Activated B cell treated with CpG ODN at 0.5 μM for 24 hours (primary cell): ENCODE data around the gene CACNG4. TPM values are rescaled to one million over a fixed set of nuclear protein-coding genes. Genes with fewer than 3 reads are reported as not detected.

Experiments
- ATAC-seq: fragments of 200-7000 bp; cut with Tn5 transposase; one replicate; pipeline ENCODE4 v1.10.0; 2021; ENCODE audit warnings: low read depth, mild to moderate bottlenecking, moderate library complexity
- CTCF ChIA-PET: fragments of 350-600 bp; sonication (Branson Sonifier 250); formaldehyde crosslinking; loops from one replicate; lab custom pipeline; 2021; ENCODE audit warnings: antibody characterized with exemption; lab: Charles Lee
- POLR2A ChIA-PET: fragments of 350-600 bp; sonication (Branson Sonifier 250); formaldehyde crosslinking; loops from one replicate; lab custom pipeline; 2021; ENCODE audit warnings: antibody characterized with exemption; lab: Charles Lee
- DNase-seq: peaks from one replicate; pipeline ENCODE4 v3.0.0; 2022
- H3K27ac Mint-ChIP-seq: one replicate; pipeline ENCODE4 v1.8.0; 2020; ENCODE audit warnings: mixed read lengths
- H3K27me3 Mint-ChIP-seq: one replicate; pipeline ENCODE4 v1.8.0; 2021; ENCODE audit warnings: mixed read lengths
- H3K36me3 Mint-ChIP-seq: one replicate; pipeline ENCODE4 v1.8.0; 2021; ENCODE audit warnings: low read depth, mixed read lengths
- H3K4me1 Mint-ChIP-seq: one replicate; pipeline ENCODE4 v1.8.0; 2021; ENCODE audit warnings: mixed read lengths
- H3K4me3 Mint-ChIP-seq: one replicate; pipeline ENCODE4 v1.8.0; 2020; ENCODE audit warnings: mild to moderate bottlenecking, mixed read lengths
- H3K9me3 Mint-ChIP-seq: one replicate; pipeline ENCODE4 v1.8.0; 2020; ENCODE audit warnings: mixed read lengths
- intact Hi-C: fragments of 100-400 bp; cut with micrococcal nuclease; formaldehyde crosslinking; loops from one replicate; pipeline ENCODE4 v1.15.1; 2024
- total RNA-seq: library from RNA; stranded (reverse); gene quantifications from 2 replicates; pipeline ENCODE4 v1.2.3, GENCODE V29; 2022
- TF ChIP-seq, protein P1 (sequence below): fragments of 200-600 bp; IDR thresholded peaks from one replicate; pipeline ENCODE4 v1.8.0; 2022; ENCODE audit warnings: antibody characterized with exemption, mild to moderate bottlenecking

CACNG4 gene
- total RNA-seq, 1 donor from 2014 or later, result not detected

DNA sequence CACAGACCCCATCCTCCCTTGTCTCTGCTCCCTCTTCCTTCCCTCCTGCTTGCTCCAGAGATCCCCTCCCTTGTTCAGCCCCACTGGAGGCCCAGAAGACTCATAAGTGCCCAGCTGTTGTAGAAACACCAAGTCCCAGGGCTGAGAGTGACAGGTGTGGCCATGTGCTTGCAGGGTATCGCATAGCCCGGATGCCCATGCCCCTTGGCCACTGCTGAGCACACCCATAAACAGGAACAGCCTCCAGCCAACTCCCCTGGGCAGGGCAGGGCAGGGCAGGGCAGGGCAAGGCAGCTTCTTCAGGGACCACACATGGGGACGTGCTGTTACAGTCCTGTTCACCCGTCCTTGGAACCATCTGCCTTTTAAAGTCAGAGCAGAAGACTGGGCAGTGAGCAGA, 81.9 kb downstream of the CACNG4 start:
- Mint-ChIP-seq H3K36me3 (peaks cover 5% of the 10 kb centered on the region), H3K4me1 (no peaks in the 10 kb centered on the region), H3K4me3 (no peak overlapping the region), H3K9me3 (peaks cover 23% of the 10 kb centered on the region), H3K27me3 (no peaks in the 10 kb centered on the region), H3K27ac (no peak overlapping the region)
- no peak for DNase-seq
- intact Hi-C loops, result no loop called here
- no peak for ATAC-seq
- POLR2A ChIA-PET, result no interaction called here
- TF ChIP-seq, protein P1, sequence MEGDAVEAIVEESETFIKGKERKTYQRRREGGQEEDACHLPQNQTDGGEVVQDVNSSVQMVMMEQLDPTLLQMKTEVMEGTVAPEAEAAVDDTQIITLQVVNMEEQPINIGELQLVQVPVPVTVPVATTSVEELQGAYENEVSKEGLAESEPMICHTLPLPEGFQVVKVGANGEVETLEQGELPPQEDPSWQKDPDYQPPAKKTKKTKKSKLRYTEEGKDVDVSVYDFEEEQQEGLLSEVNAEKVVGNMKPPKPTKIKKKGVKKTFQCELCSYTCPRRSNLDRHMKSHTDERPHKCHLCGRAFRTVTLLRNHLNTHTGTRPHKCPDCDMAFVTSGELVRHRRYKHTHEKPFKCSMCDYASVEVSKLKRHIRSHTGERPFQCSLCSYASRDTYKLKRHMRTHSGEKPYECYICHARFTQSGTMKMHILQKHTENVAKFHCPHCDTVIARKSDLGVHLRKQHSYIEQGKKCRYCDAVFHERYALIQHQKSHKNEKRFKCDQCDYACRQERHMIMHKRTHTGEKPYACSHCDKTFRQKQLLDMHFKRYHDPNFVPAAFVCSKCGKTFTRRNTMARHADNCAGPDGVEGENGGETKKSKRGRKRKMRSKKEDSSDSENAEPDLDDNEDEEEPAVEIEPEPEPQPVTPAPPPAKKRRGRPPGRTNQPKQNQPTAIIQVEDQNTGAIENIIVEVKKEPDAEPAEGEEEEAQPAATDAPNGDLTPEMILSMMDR, result no peak
- CTCF ChIA-PET, result no interaction called here

DNA sequence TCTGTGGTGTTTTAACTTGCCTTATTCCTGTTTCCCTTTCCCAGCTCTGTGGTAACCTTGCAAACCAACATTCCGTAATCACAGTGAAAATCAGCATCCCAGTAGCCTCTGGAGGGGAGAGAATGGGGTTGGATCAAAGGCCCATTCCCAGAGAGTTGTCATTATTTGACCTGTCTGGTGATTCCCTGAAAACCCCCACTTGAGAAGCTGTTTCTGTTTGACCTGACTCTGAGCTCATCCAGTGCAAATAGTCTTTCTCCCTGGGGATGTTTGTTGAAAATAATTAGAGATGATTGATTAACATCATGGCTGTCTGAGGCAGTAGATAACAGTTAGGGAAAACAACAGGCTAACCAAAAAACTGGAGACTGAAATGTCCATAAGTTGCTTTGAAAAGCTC, 82.9 kb downstream of the CACNG4 start:
- H3K27ac Mint-ChIP-seq, result no peak overlapping the region
- no peak overlapping the region for H3K4me3 Mint-ChIP-seq
- H3K9me3 Mint-ChIP-seq, result peaks cover 23% of the 10 kb centered on the region
- intact Hi-C loops, result no loop called here
- ATAC-seq, result no peak
- ChIA-PET CTCF (no interaction called here), POLR2A (no interaction called here)
- H3K4me1 Mint-ChIP-seq, result no peaks in the 10 kb centered on the region
- no peaks in the 10 kb centered on the region for H3K27me3 Mint-ChIP-seq
- TF ChIP-seq, protein P1, result no peak
- peaks cover 5% of the 10 kb centered on the region for H3K36me3 Mint-ChIP-seq
- DNase-seq, result no peak

DNA sequence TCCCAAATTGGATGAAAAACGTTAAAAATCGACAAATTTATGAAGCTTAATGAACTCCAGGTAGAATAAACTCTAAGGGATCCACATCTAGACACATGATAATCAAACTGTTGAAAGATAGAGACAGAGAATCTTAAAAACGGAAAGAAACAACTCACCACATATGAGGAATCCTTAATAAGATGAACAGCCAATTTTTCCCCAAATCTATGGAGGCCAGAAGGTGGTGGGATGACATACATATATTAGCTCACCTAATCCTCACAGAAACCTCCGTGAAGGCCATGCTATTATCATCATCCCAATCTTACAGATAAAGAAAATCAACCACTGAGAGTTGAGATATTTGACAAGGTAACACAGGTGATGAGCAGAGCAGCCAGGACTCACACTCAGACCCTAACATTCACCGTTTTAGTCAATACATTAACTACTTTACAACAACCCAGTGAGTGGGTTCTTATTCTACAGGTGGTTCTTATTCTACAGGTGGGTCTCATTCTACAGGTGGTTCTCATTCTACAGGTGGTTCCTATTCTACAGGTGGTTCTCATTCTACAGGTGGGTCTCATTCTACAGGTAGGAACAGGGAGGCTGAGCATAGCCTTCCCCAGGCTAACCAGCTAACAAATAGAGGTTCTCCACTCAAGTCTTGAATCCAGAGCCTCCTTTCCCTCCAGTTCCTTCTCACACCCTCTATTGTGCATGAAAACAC, 84.7 kb downstream of the CACNG4 start:
- no peak for ATAC-seq
- TF ChIP-seq, protein P1, result no peak
- POLR2A ChIA-PET, result interaction anchor here (0.6 kb wide), 1 partner anchor 601 kb away, joined by 3 read pairs; no protein-coding TSS in a partner anchor
- intact Hi-C loops, result no loop called here
- Mint-ChIP-seq H3K27me3 (no peaks in the 10 kb centered on the region), H3K4me3 (no peak overlapping the region), H3K4me1 (no peaks in the 10 kb centered on the region), H3K36me3 (peaks cover 5% of the 10 kb centered on the region), H3K27ac (no peak overlapping the region), H3K9me3 (peaks cover 23% of the 10 kb centered on the region)
- DNase-seq, result no peak
- CTCF ChIA-PET, result no interaction called here

DNA sequence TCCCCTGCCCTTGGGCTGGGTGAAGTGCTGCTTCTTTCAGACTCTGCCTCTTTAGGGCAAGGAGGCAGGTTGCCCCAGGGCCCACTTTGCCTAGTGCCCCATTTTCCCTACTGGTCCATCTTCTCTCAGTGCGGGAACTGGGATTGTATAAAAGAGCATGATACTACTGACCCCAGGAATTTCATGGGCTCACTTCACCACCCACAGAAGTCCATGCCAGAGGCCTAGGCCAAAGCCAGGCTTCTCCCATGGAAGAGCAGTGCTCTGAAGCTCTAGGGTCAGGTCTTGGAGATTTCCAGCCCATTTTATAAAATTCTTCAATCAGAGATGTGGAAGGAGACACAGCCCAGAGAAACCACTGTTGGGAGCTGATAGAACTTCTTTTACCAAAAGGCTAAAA, 85.6 kb downstream of the CACNG4 start:
- intact Hi-C loops, result no loop called here
- TF ChIP-seq, protein P1, result no peak
- DNase-seq, result no peak

DNA sequence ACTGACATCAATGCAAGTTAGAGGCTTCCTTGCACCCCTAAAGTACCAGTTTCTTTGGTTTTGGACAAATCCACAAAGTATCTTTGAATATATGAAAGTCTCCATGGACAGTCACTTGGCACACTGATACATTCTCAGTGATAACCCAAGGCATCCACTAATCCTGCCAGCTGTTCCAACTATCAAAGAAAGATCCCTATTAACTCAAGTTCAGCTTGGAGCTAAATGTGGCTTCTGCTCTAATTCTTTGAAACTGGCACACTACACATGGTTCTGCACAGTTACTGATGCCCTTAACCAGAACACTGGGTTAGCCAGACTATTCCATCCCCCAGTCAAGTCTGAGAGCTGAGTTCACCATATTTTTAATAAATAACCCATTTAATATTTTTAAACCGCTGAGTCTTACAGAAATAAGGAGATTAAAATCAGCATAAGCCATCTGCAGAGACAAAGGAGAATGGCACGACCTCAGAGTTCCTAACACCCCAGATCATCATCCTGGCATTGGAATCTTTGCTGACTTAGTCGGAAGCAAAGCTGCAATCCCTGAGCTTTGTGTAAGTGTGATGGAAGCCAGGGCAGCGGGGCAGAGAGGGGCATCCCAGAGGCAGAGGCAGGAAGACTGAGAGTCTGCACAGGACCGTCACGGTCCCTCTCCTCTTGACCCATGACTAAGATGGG, 86.1 kb downstream of the CACNG4 start:
- TF ChIP-seq, protein P1, result no peak
- no peak for ATAC-seq
- Mint-ChIP-seq H3K4me1 (no peaks in the 10 kb centered on the region), H3K27ac (no peak overlapping the region), H3K4me3 (no peak overlapping the region), H3K9me3 (peaks cover 23% of the 10 kb centered on the region), H3K36me3 (peaks cover 5% of the 10 kb centered on the region), H3K27me3 (no peaks in the 10 kb centered on the region)
- DNase-seq, result no peak
- intact Hi-C loops, result no loop called here
- ChIA-PET POLR2A (no interaction called here), CTCF (no interaction called here)

More for the DNA sequence above, 85.6 kb downstream of the CACNG4 start:
- no peak overlapping the region for H3K4me3 Mint-ChIP-seq
- POLR2A ChIA-PET, result no interaction called here
- peaks cover 5% of the 10 kb centered on the region for H3K36me3 Mint-ChIP-seq
- H3K4me1 Mint-ChIP-seq, result no peaks in the 10 kb centered on the region
- CTCF ChIA-PET, result no interaction called here
- H3K9me3 Mint-ChIP-seq, result peaks cover 23% of the 10 kb centered on the region
- no peak overlapping the region for H3K27ac Mint-ChIP-seq
- no peak for ATAC-seq
- no peaks in the 10 kb centered on the region for H3K27me3 Mint-ChIP-seq
